Raji (cell line): ENCODE results near the gene RMI2.

Experiments used
- POLR2A ChIP-seq: IDR thresholded peaks from 2 replicates; pipeline ENCODE4 v1.6.1; 2011; ENCODE audit warnings: low read depth, low read length, control low read depth; ENCODE audit not compliant: insufficient read depth

The RMI2 gene

GRCh38 chr16:11354733-11355574 lies 9.7 kb downstream of the RMI2 start:
- no peak for TF ChIP-seq POLR2A

- TF ChIP-seq POLR2A = no peak
Observed at GRCh38 chr16:11355862-11356261, 10.6 kb downstream of the RMI2 start.

- no peak for TF ChIP-seq POLR2A
Observed at GRCh38 chr16:11356573-11357331, 11.5 kb downstream of the RMI2 start.

- no peak for TF ChIP-seq POLR2A
Observed at GRCh38 chr16:11358531-11358930, 13.3 kb downstream of the RMI2 start.

- no peak for TF ChIP-seq POLR2A
Observed at GRCh38 chr16:11359370-11359769, 14.1 kb downstream of the RMI2 start.

GRCh38 chr16:11360641-11361373 lies 15.5 kb downstream of the RMI2 start:
- no peak for TF ChIP-seq POLR2A

- no peak for TF ChIP-seq POLR2A
Observed at GRCh38 chr16:11361701-11362451, 16.6 kb downstream of the RMI2 start.

- no peak for TF ChIP-seq POLR2A
Observed at GRCh38 chr16:11363927-11364258, 18.6 kb downstream of the RMI2 start.

- TF ChIP-seq POLR2A = no peak
Observed at GRCh38 chr16:11367483-11367906, 22.2 kb downstream of the RMI2 start.

GRCh38 chr16:11370084-11370931 lies 25.0 kb downstream of the RMI2 start:
- 0 out of 2 replicates have a peak, but pooled peaks have one; percentile 24 for TF ChIP-seq POLR2A

- no peak for TF ChIP-seq POLR2A
Observed at GRCh38 chr16:11372073-11372828, 27.0 kb downstream of the RMI2 start.

GRCh38 chr16:11372829-11373306 lies 27.6 kb downstream of the RMI2 start:
- TF ChIP-seq POLR2A = no peak

GRCh38 chr16:11374255-11374654 lies 29.0 kb downstream of the RMI2 start:
- no peak for TF ChIP-seq POLR2A
